Head of caudate nucleus (tissue), 42 donors: ENCODE results near the gene CEP83.
"Not testable (repeated sequence)": the region's sequence is repeated elsewhere in the genome, so short reads cannot be mapped to it uniquely, and the experiment has no call there.

Experiments used
- DNase-seq, 42 donors: peaks; one replicate each; pipeline versions ENCODE4 v3.0.0 to v3.0.0-alpha.2; 2020 to 2021; ENCODE audit warnings: mixed read lengths in 7 of 42
- intact Hi-C: fragments of 100-400 bp; cut with DNase I; formaldehyde crosslinking; loops from one replicate; pipeline ENCODE4 v1.15.0; 2022

CEP83 gene

GRCh38 chr12:94459728-94460615 lies at the start of gene CEP83:
Gene CEP83 (minus strand): TSS chr12:94459867. CDS start chr12:94412490, 47,377 bp downstream.
- DNase-seq = peak; percentile 93 to 99 (median 98)
- intact Hi-C loops = loop anchor here (10.0 kb wide), 1 partner anchor 315 kb away; the partner anchor contains the start of gene PLXNC1

GRCh38 chr12:94509317-94509716 lies 49.6 kb upstream of the CEP83 start:
- no peak for DNase-seq

GRCh38 chr12:94507455-94507854 lies 47.8 kb upstream of the CEP83 start:
- intact Hi-C loops = no loop called here
- DNase-seq = no peak

More at GRCh38 chr12:94509317-94509716, 49.6 kb upstream of the CEP83 start:
- intact Hi-C loops = no loop called here

- intact Hi-C loops = no loop called here
- no peak for DNase-seq
These were observed 44.7 kb upstream of the CEP83 start for GRCh38 chr12:94504386-94504785.

GRCh38 chr12:94503619-94504018 lies 44.0 kb upstream of the CEP83 start:
- intact Hi-C loops = no loop called here
- DNase-seq = no peak

- intact Hi-C loops = no loop called here
- no peak for DNase-seq
These were observed 41.3 kb upstream of the CEP83 start for GRCh38 chr12:94500831-94501567.

- intact Hi-C loops = no loop called here
- no peak for DNase-seq
These were observed 39.0 kb upstream of the CEP83 start for GRCh38 chr12:94498698-94499097.

- intact Hi-C loops = no loop called here
- peak in 1 of 42 donors; percentile 7 for DNase-seq
These were observed 38.4 kb upstream of the CEP83 start for GRCh38 chr12:94498073-94498472.

GRCh38 chr12:94495445-94496115 lies 35.9 kb upstream of the CEP83 start:
- no peak for DNase-seq
- intact Hi-C loops = no loop called here

- no peak for DNase-seq
- intact Hi-C loops = no loop called here
These were observed 31.8 kb upstream of the CEP83 start for GRCh38 chr12:94491489-94491888.

- intact Hi-C loops = no loop called here
- no peak for DNase-seq
These were observed 28.8 kb upstream of the CEP83 start for GRCh38 chr12:94488463-94488862.

- no peak for DNase-seq
- intact Hi-C loops = no loop called here
These were observed 22.1 kb upstream of the CEP83 start for GRCh38 chr12:94481734-94482133.

GRCh38 chr12:94469522-94469921 lies 9.9 kb upstream of the CEP83 start:
- no peak for DNase-seq
- intact Hi-C loops = loop anchor here (10.0 kb wide), 1 partner anchor 325 kb away; the partner anchor contains the start of gene PLXNC1

- intact Hi-C loops = loop anchor here (10.0 kb wide), 1 partner anchor 316 kb away; the partner anchor contains the start of gene PLXNC1
- no peak for DNase-seq
These were observed 921 bp upstream of the CEP83 start for GRCh38 chr12:94460616-94460959.

- DNase-seq = no peak
- intact Hi-C loops = no loop called here
These were observed 565 bp downstream of the CEP83 start for GRCh38 chr12:94458877-94459727.

GRCh38 chr12:94457311-94457710 lies 2.4 kb downstream of the CEP83 start:
- intact Hi-C loops = no loop called here
- DNase-seq = no peak

- DNase-seq, intact Hi-C loops: not testable (repeated sequence)
These were observed 5.3 kb downstream of the CEP83 start for GRCh38 chr12:94454318-94454717.

- intact Hi-C loops = no loop called here
- no peak for DNase-seq
These were observed 14.0 kb downstream of the CEP83 start for GRCh38 chr12:94445662-94446061.

GRCh38 chr12:94437303-94437702 lies 22.4 kb downstream of the CEP83 start:
- DNase-seq = no peak
- intact Hi-C loops = loop anchor here (10.0 kb wide), 1 partner anchor 283 kb away; no protein-coding TSS in a partner anchor
